Colonic mucosa (tissue), 4 donors: ENCODE results near the gene CDR2. TPM values are rescaled to one million over a fixed set of nuclear protein-coding genes. Genes with fewer than 3 reads are reported as not detected.
"Not testable (repeated sequence)": the region's sequence is repeated elsewhere in the genome, so short reads cannot be mapped to it uniquely, and the experiment has no call there.

Experiments used
- DNase-seq: peaks from one replicate; pipeline ENCODE4 v3.0.0-alpha.2; 2020
- H3K27ac ChIP-seq: fragments of 200-600 bp; one replicate; pipeline ENCODE4 v1.8.0; 2021
- H3K27me3 ChIP-seq: fragments of 200-600 bp; one replicate; pipeline ENCODE4 v1.8.0; 2021
- H3K36me3 ChIP-seq: fragments of 200-600 bp; one replicate; pipeline ENCODE4 v1.8.0; 2021
- H3K4me1 ChIP-seq: fragments of 200-600 bp; one replicate; pipeline ENCODE4 v1.8.0; 2021; ENCODE audit warnings: mild to moderate bottlenecking
- H3K4me3 ChIP-seq: fragments of 200-600 bp; one replicate; pipeline ENCODE4 v1.8.0; 2021
- H3K9ac ChIP-seq, 2 donors: one replicate each; pipeline ENCODE4 v1.7.0; 2013; ENCODE audit warnings: control low read depth in 2 of 2, low read depth in 2 of 2, low read length in 2 of 2
- H3K9me3 ChIP-seq: fragments of 200-600 bp; one replicate; pipeline ENCODE4 v1.8.0; 2021
- CTCF ChIP-seq: fragments of 200-600 bp; IDR thresholded peaks from one replicate; pipeline ENCODE4 v1.8.0; 2022; ENCODE audit warnings: antibody characterized with exemption, mild to moderate bottlenecking
- intact Hi-C: fragments of 100-400 bp; cut with DNase I; formaldehyde crosslinking; loops from one replicate; pipeline ENCODE4 v1.14.1; 2022
- total RNA-seq, 2 donors: library from RNA; stranded (reverse); fragmentation: NEBNext Ultra II Directional in 1 of 2; extraction: Animal tissue kit (Norgen Biotek cat#: 25700) in 1 of 2; gene quantifications; one replicate each; pipeline ENCODE4 v1.2.1, GENCODE V29; 2021
- donor health status: healthy.
- donor health status: DM: no; HTN: no; CAD: no.
- donor health status: DM: no; HTN: no; CAD: no.

The CDR2 gene
- total RNA-seq, 2 donors from 2014 or later: 24.0 to 31.5 TPM

- no peak for TF ChIP-seq CTCF
These were observed 44.4 kb upstream of the CDR2 start for GRCh38 chr16:22418826-22419225.

GRCh38 chr16:22417798-22418197 is 43.4 kb upstream of the CDR2 start:
- H3K4me1 ChIP-seq, H3K27ac ChIP-seq, H3K9me3 ChIP-seq, H3K27me3 ChIP-seq, H3K4me3 ChIP-seq, DNase-seq, H3K36me3 ChIP-seq, H3K9ac ChIP-seq: not testable (repeated sequence)
- intact Hi-C loops: loop anchor here (10.0 kb wide), 1 partner anchor 93 kb away; no protein-coding TSS in a partner anchor

More at GRCh38 chr16:22418826-22419225, 44.4 kb upstream of the CDR2 start:
- Histone ChIP-seq H3K9ac (no peak overlapping the region), H3K4me1 (no peaks in the 10 kb centered on the region), H3K9me3 (no peaks in the 10 kb centered on the region), H3K36me3 (no peaks in the 10 kb centered on the region), H3K4me3 (no peak overlapping the region), H3K27ac (no peak overlapping the region), H3K27me3 (no peaks in the 10 kb centered on the region)
- intact Hi-C loops: loop anchor here (10.0 kb wide), 1 partner anchor 94 kb away; no protein-coding TSS in a partner anchor
- DNase-seq: no peak

GRCh38 chr16:22417019-22417418 is 42.6 kb upstream of the CDR2 start:
- H3K9me3 ChIP-seq: no peaks in the 10 kb centered on the region
- no peak overlapping the region for H3K9ac ChIP-seq
- H3K4me1 ChIP-seq: no peaks in the 10 kb centered on the region
- no peak for DNase-seq
- intact Hi-C loops: loop anchor here (10.0 kb wide), 1 partner anchor 92 kb away; no protein-coding TSS in a partner anchor
- no peaks in the 10 kb centered on the region for H3K27me3 ChIP-seq
- H3K27ac ChIP-seq: no peak overlapping the region
- H3K36me3 ChIP-seq: no peaks in the 10 kb centered on the region
- no peak overlapping the region for H3K4me3 ChIP-seq
- no peak for TF ChIP-seq CTCF

- DNase-seq: no peak
- Histone ChIP-seq H3K4me3 (no peak overlapping the region), H3K27me3 (no peaks in the 10 kb centered on the region), H3K9ac (no peak overlapping the region), H3K27ac (no peak overlapping the region), H3K4me1 (no peaks in the 10 kb centered on the region), H3K9me3 (no peaks in the 10 kb centered on the region), H3K36me3 (no peaks in the 10 kb centered on the region)
- no peak for TF ChIP-seq CTCF
- intact Hi-C loops: loop anchor here (10.0 kb wide), 1 partner anchor 89 kb away; no protein-coding TSS in a partner anchor
These were observed 39.4 kb upstream of the CDR2 start for GRCh38 chr16:22413819-22414218.

- H3K36me3 ChIP-seq: no peaks in the 10 kb centered on the region
- TF ChIP-seq CTCF: no peak
- H3K4me1 ChIP-seq: no peaks in the 10 kb centered on the region
- intact Hi-C loops: no loop called here
- H3K4me3 ChIP-seq: no peak overlapping the region
- H3K27me3 ChIP-seq: no peaks in the 10 kb centered on the region
- no peak for DNase-seq
- H3K9me3 ChIP-seq: no peaks in the 10 kb centered on the region
- H3K9ac ChIP-seq: no peak overlapping the region
- no peak overlapping the region for H3K27ac ChIP-seq
These were observed 33.1 kb upstream of the CDR2 start for GRCh38 chr16:22407486-22407885.

- H3K27ac ChIP-seq: no peak overlapping the region
- H3K27me3 ChIP-seq: no peaks in the 10 kb centered on the region
- H3K4me3 ChIP-seq: no peak overlapping the region
- no peaks in the 10 kb centered on the region for H3K4me1 ChIP-seq
- TF ChIP-seq CTCF: no peak
- no peaks in the 10 kb centered on the region for H3K36me3 ChIP-seq
- no peak for DNase-seq
- H3K9me3 ChIP-seq: no peaks in the 10 kb centered on the region
- intact Hi-C loops: no loop called here
- no peak overlapping the region for H3K9ac ChIP-seq
These were observed 27.8 kb upstream of the CDR2 start for GRCh38 chr16:22402191-22402590.
